Hepatocyte (in vitro differentiated cells): Measurements from ENCODE around the gene CLIP2. TPM values are rescaled to one million over a fixed set of nuclear protein-coding genes. Genes with fewer than 3 reads are reported as not detected.
A peak's percentile ranks its signal among the peaks of the same experiment; 100 is the strongest.
"Not testable (repeated sequence)": the region's sequence is repeated elsewhere in the genome, so short reads cannot be mapped to it uniquely, and the experiment has no call there.

Source experiments
- DNase-seq: peaks from one replicate; pipeline ENCODE4 v3.0.0-alpha.2; 2016; ENCODE audit warnings: low spot score
- H2AFZ ChIP-seq: fragments of 200-600 bp; sonication (generic); 2 replicates; pipeline ENCODE4 v1.6.0; 2016; ENCODE audit warnings: antibody characterized with exemption, mild to moderate bottlenecking
- H3K27ac ChIP-seq: fragments of 200-600 bp; sonication (generic); 2 replicates; pipeline ENCODE4 v1.5.1; 2016; ENCODE audit warnings: mild to moderate bottlenecking
- H3K27me3 ChIP-seq: fragments of 200-600 bp; sonication (generic); 2 replicates; pipeline ENCODE4 v1.6.1; 2016
- H3K36me3 ChIP-seq: fragments of 200-600 bp; sonication (generic); replicated peaks from 2 replicates; pipeline ENCODE4 v1.5.1; 2016; ENCODE audit warnings: low read depth; ENCODE audit not compliant: insufficient read depth
- H3K4me1 ChIP-seq: fragments of 200-600 bp; sonication (generic); 2 replicates; pipeline ENCODE4 v1.5.1; 2016; ENCODE audit warnings: mild to moderate bottlenecking, moderate library complexity; ENCODE audit not compliant: insufficient read depth
- H3K4me2 ChIP-seq: fragments of 200-600 bp; sonication (generic); 2 replicates; pipeline ENCODE4 v1.6.0; 2016
- H3K4me3 ChIP-seq: fragments of 200-600 bp; sonication (generic); 2 replicates; pipeline ENCODE4 v1.5.1; 2016; ENCODE audit warnings: mild to moderate bottlenecking
- H3K79me2 ChIP-seq: fragments of 200-600 bp; sonication (generic); 2 replicates; pipeline ENCODE4 v1.6.0; 2017; ENCODE audit warnings: mild to moderate bottlenecking
- H3K9me2 ChIP-seq: fragments of 200-600 bp; sonication (generic); replicated peaks from 2 replicates; pipeline ENCODE4 v1.6.0; 2017; ENCODE audit warnings: mild to moderate bottlenecking; ENCODE audit not compliant: insufficient read depth
- H3K9me3 ChIP-seq: fragments of 200-600 bp; sonication (generic); 2 replicates; pipeline ENCODE4 v1.5.1; 2016; ENCODE audit warnings: low read depth, mild to moderate bottlenecking
- H4K20me1 ChIP-seq: fragments of 200-600 bp; sonication (generic); 2 replicates; pipeline ENCODE4 v1.6.0; 2016; ENCODE audit warnings: mild to moderate bottlenecking; ENCODE audit not compliant: insufficient read depth, poor library complexity, severe bottlenecking
- CTCF ChIP-seq: fragments of 200-600 bp; sonication (generic); IDR thresholded peaks from 2 replicates; pipeline ENCODE4 v1.5.1; 2016; ENCODE audit warnings: antibody characterized with exemption, mild to moderate bottlenecking; ENCODE audit not compliant: poor library complexity
- EZH2 ChIP-seq: fragments of 200-600 bp; sonication (generic); IDR thresholded peaks from 2 replicates; pipeline ENCODE4 v1.6.1; 2016; ENCODE audit warnings: antibody characterized with exemption, mild to moderate bottlenecking, borderline replicate concordance
- EZH2phosphoT487 ChIP-seq: fragments of 200-600 bp; sonication (generic); IDR thresholded peaks from one replicate; pipeline ENCODE4 v1.6.1; 2018; ENCODE audit warnings: antibody characterized with exemption, mild to moderate bottlenecking, low read depth, moderate library complexity; ENCODE audit not compliant: unreplicated experiment, severe bottlenecking
- WGBS: methylation state at CpG from one replicate; pipeline ENCODE4 v1.1.6; 2016; ENCODE audit warnings: low lambda C conversion rate; ENCODE audit errors: missing lambda C conversion rate; 5-methylcytosine and 5-hydroxymethylcytosine counted together
- polyA plus RNA-seq: library from polyadenylated mRNA; unstranded; fragments of >200 nt; fragmentation: Nextera tagmentation; extraction: Ambion mirVana; gene quantifications from 2 replicates; pipeline ENCODE4 v1.2.1, GENCODE V29; 2016
- total RNA-seq: library from RNA; depleted of rRNA; stranded (reverse); fragments of >200 nt; gene quantifications from 2 replicates; pipeline ENCODE4 v1.2.3, GENCODE V29; 2014

Gene CLIP2
- total and polyA plus RNA-seq, 2 experiments from 2014 or later = 17.9 to 28.5 TPM

- 76% methylated on average over 12 of the region's 12 CpGs for WGBS
- H3K27ac ChIP-seq = no peak overlapping the region
Observed at GRCh38 chr7:74430961-74431466, 141.8 kb downstream of the CLIP2 start.

GRCh38 chr7:74437291-74437571 is 148.0 kb downstream of the CLIP2 start:
- H3K27me3 ChIP-seq, H3K4me3 ChIP-seq, H3K4me2 ChIP-seq, H3K79me2 ChIP-seq, H3K9me2 ChIP-seq, H4K20me1 ChIP-seq, DNase-seq, H3K9me3 ChIP-seq, H3K36me3 ChIP-seq, H2AFZ ChIP-seq: not testable (repeated sequence)
- H3K4me1 ChIP-seq = peaks cover 12% of the 10 kb centered on the region
- H3K27ac ChIP-seq = peak overlapping the region; percentile 46
- WGBS = 89% methylated on average over 1 of the region's 1 CpG

More at GRCh38 chr7:74430961-74431466, 141.8 kb downstream of the CLIP2 start:
- no peak for TF ChIP-seq EZH2
- no peak for TF ChIP-seq CTCF
- TF ChIP-seq EZH2phosphoT487 = no peak
- DNase-seq = no peak
- no peak overlapping the region for H2AFZ ChIP-seq
- no peaks in the 10 kb centered on the region for H3K36me3 ChIP-seq
- H3K9me3 ChIP-seq = no peaks in the 10 kb centered on the region
- no peaks in the 10 kb centered on the region for H3K79me2 ChIP-seq
- H3K9me2 ChIP-seq = no peaks in the 10 kb centered on the region
- H3K4me1 ChIP-seq = peaks cover 6% of the 10 kb centered on the region
- no peak overlapping the region for H3K4me3 ChIP-seq
- H3K4me2 ChIP-seq = no peak overlapping the region
- no peaks in the 10 kb centered on the region for H3K27me3 ChIP-seq
- no peaks in the 10 kb centered on the region for H4K20me1 ChIP-seq

GRCh38 chr7:74438327-74438726 is 149.1 kb downstream of the CLIP2 start:
- H3K9me3 ChIP-seq = no peaks in the 10 kb centered on the region
- no peak for DNase-seq
- H3K36me3 ChIP-seq = no peaks in the 10 kb centered on the region
- H3K27me3 ChIP-seq = no peaks in the 10 kb centered on the region
- TF ChIP-seq CTCF (no peak), EZH2 (no peak), EZH2phosphoT487 (no peak)
- no peaks in the 10 kb centered on the region for H3K79me2 ChIP-seq
- H3K27ac ChIP-seq = no peak overlapping the region
- H3K4me1 ChIP-seq = peaks cover 12% of the 10 kb centered on the region
- H2AFZ ChIP-seq = no peak overlapping the region
- 100% methylated on average over 2 of the region's 2 CpGs for WGBS
- H4K20me1 ChIP-seq = no peaks in the 10 kb centered on the region
- H3K9me2 ChIP-seq = no peaks in the 10 kb centered on the region
- no peak overlapping the region for H3K4me2 ChIP-seq
- H3K4me3 ChIP-seq = no peak overlapping the region

- no peaks in the 10 kb centered on the region for H3K9me2 ChIP-seq
- no peaks in the 10 kb centered on the region for H3K27me3 ChIP-seq
- H2AFZ ChIP-seq = no peak overlapping the region
- 91% methylated on average over 4 of the region's 4 CpGs for WGBS
- no peak overlapping the region for H3K4me3 ChIP-seq
- H3K9me3 ChIP-seq = no peaks in the 10 kb centered on the region
- no peaks in the 10 kb centered on the region for H4K20me1 ChIP-seq
- peaks cover 12% of the 10 kb centered on the region for H3K4me1 ChIP-seq
- no peaks in the 10 kb centered on the region for H3K36me3 ChIP-seq
- TF ChIP-seq EZH2 (no peak), EZH2phosphoT487 (no peak), CTCF (no peak)
- no peak overlapping the region for H3K4me2 ChIP-seq
- H3K79me2 ChIP-seq = no peaks in the 10 kb centered on the region
- H3K27ac ChIP-seq = no peak overlapping the region
- DNase-seq = no peak
Observed at GRCh38 chr7:74439541-74439940, 150.3 kb downstream of the CLIP2 start.

- H3K79me2 ChIP-seq, H3K9me3 ChIP-seq, H3K36me3 ChIP-seq, H3K9me2 ChIP-seq, DNase-seq, H4K20me1 ChIP-seq, H3K4me2 ChIP-seq, H3K27ac ChIP-seq, H3K27me3 ChIP-seq, H2AFZ ChIP-seq, H3K4me3 ChIP-seq: not testable (repeated sequence)
- 89% methylated on average over 3 of the region's 3 CpGs for WGBS
- H3K4me1 ChIP-seq = peaks cover 11% of the 10 kb centered on the region
Observed at GRCh38 chr7:74440143-74440542, 150.9 kb downstream of the CLIP2 start.
